GM19099 (cell line): ENCODE results near the gene FAM168A.

Experiments used
- POLR2A ChIP-seq: IDR thresholded peaks from 3 replicates; pipeline ENCODE4 v1.6.1; 2011; ENCODE audit warnings: low read depth; ENCODE audit not compliant: insufficient read length; ENCODE audit errors: extremely low read depth

Gene FAM168A

DNA sequence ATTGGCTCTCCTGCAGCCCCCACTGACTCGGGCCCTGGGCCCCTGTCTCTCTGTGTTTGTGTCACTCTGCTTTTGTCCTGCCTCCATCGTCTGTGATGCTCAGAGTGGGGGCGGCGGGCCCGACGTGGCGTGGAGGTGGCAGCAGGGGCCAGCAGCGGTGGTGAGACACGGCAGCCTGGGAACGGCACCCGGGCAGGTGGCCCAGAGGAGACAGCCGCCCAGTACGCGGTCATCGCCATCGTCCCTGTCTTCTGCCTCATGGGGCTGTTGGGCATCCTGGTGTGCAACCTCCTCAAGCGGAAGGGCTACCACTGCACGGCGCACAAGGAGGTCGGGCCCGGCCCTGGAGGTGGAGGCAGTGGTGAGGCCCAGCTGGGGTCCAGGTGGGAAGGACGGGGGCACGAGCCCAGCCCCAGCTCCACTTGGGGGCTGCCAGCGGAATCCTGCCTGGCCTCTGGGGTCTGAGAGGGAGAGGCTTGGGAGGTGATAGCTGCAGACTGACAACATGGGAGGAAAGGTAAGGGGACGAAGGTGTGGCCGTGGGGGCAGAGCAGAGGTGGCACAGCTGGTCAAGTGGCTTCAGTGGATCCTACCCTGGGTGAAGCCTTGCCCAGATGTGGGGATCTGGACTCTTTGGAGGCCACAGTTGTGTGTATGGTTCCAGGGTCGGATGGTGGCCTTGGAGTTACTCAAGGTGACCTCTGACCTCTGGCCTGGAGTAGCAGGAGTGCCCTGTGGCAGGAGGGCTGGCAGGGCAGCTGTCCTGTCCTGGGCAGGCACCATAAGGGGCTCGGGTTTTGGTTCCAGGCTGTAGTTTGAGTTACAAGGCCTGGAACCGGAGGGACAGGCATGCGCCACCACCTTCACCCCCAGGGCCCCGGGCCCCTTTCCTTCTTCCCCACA is 205.6 kb downstream of the FAM168A start:
- no peak for TF ChIP-seq POLR2A

DNA sequence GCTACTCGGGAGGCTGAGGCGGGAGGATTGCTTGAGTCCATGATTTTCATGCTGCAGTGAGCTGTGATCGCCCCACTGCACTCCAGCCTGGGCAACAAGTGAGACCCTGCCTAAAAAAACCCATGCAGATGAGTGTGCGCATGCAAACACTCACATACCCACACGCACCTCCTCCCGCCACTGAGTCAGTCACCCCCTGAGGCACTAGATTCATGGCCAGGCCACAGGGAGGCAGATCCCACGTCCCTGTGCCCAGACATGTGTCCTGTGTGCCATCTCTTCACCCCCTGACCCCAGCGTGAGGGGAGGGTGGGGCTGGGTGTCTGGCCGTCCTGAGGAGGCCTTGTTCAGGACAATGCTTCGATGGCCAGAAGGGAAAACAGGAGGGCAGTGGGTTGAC is 206.2 kb downstream of the FAM168A start:
- no peak for TF ChIP-seq POLR2A

DNA sequence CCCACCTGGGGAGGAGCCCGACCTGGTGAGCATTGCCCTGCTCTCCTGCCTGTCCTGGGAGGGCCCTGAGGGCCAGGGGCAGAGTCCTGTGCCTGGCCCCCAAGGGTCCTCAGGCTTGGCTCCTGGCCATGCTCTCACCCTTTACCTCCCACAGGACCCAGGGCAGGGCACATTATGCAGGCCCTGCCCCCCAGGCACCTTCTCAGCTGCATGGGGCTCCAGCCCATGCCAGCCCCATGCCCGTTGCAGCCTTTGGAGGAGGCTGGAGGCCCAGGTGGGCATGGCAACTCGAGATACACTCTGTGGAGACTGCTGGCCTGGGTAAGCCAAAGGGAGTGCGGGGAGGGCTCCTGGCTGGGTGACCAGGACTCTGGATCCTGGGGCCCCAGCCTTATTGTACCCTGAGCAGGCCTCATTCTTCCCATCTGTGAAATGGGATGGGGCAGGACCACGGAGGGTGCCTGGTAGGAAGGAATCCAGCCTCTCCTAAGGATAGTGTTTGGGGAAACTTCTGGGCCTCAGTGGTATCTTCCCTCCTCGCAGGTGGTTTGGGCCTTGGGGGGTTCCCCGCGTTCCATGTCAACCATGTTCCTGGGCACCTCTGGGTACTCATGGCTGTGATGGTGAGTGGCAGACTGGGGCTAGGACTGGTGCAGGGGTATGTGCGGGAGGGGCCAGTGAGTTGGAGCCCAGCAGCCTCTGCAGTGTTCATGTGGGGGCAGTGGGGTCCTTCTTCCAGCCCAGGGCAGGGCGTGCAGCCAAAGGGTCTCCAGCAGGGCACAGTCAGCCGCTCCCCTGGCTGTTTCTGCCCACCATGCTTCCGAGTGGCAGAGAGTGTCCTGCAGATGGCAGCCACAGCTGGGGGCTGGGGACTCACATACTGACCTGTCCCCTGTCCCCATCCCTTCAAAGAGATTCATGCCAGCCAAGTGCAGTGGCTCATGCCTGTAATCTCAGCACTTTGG is 207.0 kb downstream of the FAM168A start:
- no peak for TF ChIP-seq POLR2A

DNA sequence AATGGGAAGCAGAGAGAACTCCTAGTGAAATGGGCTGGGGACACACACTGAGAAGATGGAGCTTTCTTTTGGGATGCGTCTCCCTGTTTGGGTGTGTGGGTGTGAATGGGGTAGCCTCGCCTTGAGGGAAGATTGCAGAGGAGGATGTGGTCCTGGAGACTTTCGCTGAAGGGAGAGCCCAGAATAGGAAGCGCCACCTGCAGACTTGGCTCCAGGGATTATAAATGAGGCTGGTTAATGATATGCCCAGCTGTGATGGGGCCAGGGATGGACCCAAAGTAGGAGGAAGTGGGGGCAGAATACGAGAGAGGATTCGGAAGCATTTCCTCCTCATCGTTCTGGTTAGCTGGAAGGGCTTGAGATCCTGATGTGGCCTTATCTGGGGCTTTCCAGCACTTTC is 208.0 kb downstream of the FAM168A start:
- TF ChIP-seq POLR2A: no peak

DNA sequence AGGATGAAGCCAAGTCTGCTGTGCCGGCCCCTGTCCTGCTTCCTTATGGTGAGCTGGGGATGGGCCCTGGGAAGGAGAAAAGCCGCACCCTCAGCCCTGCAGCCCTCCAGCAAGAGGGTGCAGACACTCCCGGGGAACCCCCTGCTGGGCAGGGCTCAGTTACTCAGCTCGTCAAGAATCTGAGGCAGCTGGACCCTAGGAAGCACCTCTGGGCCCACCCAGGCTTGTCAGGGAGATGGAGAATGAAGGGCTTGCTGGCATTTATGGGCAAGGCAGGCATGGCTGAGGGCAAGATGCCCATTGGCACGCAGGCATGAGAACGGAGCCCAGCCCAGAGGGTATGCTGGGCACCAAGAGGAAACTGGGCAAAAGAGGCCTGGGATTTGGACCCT is 208.8 kb downstream of the FAM168A start:
- no peak for TF ChIP-seq POLR2A

DNA sequence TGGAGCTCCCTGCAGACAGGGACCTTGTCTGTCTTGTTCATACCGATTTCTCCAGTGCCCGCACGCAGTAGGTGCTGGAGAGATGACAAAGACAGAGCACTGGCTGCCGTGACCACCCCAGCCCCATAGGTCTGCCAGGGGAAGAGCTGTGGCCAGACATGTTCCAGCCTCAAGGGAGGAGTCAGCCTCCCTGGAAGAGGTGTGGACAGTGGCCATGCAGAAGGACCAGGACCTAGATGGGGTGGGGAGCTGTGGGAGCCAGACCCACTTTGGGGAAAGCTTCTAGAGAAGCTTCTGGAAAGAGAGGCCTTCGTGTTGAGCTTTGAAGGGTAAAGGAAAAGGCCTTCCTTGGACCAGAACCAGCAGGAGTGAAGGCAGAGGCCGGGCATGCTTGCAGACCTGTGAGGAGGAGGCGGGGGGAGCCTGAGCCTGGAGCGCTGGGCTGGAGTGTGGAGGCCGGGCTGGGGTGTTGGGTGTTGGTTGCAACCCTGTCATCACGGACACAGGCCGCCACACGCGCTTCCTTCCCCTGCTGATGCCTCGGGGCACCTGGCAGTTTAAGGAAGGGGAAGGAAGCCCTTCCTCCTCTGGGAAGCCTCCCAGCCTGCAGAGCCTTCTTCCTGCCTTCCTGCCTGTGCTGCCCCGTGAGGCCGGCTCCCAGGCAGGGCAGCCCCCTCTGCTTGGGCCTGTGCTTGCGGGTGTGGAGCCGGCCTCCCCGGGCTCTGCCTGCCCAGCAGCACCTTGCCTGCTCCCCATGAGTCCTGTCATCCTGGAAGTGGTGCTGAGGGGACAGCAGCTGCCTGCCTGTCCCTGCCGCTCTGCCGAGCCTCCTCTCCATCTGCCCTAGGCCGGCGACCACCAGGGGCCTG is 209.4 kb downstream of the FAM168A start:
- TF ChIP-seq POLR2A: no peak

DNA sequence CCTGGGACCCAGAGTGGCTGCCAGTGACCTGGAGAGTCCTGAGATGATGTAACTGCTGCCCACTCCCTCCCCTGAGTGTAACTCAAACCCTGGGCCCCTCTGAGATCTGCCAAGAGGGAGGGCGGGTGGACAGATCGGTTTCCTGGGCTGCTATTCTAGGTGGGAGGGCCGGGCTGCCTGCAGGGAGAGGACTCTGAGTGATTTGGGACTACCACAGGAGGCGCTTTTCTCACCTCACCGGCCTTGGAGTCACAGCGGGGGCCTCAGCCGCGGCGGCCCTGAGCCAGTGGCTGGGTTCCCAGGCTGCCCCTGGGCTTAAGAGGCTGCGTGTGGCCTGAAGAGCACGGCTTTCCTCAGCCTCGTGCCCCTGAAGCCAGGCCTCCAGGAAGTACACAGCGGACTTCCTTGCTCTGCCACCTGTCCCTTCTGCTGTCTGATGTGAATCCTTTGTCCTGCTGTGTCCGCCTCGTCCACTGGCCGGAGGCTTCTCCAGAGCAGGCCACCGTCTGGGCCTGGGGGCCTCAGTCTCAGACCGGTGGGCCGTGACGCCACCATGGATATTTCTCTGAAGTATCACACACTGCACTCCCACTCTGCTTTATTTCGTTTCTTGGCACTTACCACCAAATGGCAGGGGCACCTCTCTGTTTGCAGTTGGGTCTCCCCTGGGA is 210.2 kb downstream of the FAM168A start:
- no peak for TF ChIP-seq POLR2A

DNA sequence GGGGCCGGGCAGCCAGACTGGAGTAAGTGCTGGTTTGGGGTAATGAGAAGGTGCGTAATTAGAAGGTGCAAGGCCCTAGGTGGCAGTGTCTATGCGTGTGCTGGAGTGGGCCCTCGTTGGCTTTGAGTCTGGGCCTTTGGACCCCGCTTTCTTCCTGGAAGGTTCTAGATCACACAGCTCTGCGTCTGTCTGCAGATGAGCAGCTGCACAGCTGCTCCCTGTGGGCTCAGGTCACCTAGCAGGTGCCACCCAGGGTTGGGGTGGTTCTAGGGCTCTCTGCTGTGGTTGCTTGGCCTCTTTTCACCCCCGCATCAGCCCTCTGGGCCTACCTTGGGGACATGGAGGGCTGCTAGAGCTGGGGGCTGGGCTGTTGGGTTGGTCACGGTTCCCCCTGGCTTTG is 211.4 kb downstream of the FAM168A start:
- TF ChIP-seq POLR2A: no peak

DNA sequence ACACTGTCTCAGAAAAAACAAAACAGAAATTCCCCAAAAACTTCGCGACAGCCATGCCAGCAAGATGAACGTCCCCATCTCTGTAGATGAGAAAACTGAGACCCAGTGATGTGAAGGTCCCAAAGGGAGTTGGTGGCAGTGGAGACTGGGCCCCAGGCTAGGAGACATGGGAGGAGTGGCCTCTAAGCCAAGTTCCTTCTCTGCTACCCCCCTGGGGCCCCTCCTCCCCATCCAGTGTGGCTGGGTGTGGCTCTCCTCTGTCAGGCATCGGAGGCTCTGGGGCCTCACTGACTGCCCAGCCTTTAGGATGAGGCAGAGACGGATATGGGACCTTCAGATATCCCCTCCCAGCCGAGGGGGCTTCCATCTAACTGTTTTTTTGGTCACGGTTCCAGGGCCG is 211.9 kb downstream of the FAM168A start:
- peak; percentile 45 for TF ChIP-seq POLR2A

DNA sequence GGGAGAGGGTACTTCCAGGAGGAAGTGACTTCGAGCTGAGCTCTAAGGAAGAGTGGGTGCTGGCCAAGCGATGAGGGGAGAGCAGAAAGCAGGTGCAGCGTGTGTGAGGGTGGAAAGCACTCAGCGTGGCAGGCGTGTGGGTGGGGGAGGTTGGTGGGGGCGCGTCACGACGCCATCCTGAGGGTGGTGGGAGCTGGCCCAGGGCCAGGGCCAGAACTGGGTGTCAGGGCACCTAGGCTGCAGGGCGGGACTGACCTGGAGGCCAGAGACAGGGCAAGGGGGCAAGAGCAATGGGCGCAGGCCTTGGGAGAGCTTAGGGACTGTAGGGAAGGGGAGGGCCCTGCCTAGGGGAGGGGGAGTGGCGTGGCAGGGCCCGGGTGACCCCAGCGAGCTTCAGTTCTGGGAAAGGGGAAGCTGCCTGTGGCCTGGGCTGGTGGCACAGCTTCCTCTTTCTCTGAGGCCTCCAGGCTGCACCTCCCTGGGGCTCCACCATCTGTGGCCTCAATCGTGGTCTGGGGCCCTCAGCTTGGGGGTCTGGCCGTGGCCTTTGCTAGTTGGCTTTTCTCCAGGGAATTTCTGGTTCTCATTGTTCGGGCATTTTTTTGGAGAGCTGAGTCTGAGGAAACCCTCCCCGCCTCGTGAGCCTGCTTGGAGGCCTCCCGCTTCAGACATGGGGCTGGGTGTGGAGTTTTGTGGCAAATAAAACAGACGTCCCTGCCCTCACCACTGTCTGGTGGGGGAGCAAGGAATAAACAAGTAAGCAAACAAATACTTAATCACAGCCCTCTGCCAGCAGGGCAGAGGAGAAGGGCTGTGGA is 212.8 kb downstream of the FAM168A start:
- TF ChIP-seq POLR2A: peak; percentile 54

DNA sequence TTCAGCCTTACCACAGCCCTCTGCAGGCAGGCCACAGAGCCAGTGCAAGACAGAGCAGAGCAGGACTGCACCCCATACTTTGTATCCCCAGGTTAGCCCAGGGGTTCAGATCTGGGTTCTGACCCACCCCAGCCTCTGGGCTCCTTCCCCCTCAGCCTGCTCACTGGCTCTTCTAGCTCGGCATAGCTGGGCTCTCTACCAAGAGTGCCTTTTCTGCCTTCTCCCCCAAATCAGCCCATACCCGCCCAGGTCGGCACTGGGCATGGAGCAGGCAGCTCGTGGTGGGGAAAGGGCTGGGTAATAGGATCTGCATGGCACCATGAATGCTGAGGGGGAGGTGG is 213.4 kb downstream of the FAM168A start:
- no peak for TF ChIP-seq POLR2A

DNA sequence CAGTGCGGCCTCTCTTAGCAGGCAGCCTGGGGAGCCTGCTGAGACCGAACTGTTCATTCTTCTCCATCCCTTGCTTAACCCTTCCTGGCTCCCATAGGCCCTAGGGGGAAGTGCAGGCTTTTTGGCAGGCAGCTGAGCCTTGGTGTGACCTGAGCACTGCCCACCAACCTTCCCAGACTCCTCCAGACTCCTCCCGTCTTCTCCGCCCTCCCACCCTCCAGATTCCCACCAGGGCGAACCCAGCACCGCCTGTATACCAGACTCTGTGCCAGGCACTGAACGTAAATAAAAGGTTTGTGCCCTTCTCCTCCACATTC is 213.8 kb downstream of the FAM168A start:
- TF ChIP-seq POLR2A: no peak

DNA sequence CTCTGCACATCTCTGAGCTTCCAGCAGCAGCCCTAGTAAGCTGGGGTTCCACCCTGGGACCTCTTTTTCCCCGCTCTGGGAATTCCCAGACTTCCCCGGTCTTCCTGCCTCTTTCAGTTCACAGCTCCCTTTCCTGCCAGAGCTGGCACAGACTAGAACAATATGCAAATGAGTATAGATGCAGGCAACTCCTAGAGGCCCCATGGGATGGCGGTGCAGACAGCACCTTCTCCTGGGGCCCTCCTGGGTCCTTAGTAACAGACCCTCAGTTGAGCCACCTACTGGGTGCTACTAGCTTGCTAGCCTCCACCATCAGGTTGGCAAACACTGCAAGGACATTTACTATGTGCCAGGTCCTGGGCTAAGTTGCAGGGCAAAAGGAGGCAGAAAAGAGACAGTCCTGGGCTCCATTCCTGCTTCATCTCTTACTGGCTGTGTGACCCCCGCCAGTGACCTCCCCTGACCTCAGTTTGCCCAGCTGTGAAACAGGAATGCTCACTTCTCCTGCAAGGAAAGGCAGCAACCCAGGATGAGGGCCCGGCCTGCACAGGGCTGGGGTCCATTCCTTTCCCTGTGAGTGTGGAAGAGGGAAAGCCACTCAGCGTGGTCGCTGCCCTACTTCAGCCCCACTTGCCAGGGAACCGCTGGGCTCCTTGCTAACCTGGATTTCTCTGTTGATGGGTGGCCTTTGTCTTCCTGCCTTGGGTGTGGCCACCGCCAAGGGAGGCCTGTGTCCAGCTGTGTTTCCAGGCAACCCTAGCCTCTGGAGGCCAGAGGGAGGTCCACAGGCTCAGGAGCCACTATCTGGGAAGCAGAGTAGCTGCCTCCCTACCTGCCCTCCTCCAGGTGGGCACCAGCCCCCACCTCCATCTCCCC is 214.4 kb downstream of the FAM168A start:
- TF ChIP-seq POLR2A: no peak
